NCI-H748 (cell line): Measurements from ENCODE around the gene GXYLT2.

Source experiments
- DNase-seq: peaks from one replicate; lab custom pipeline; 2025; ENCODE audit not compliant: unreplicated experiment; lab: John Stamatoyannopoulos, UW

The GXYLT2 gene

GRCh38 chr3:73009008-73009407 is 121.2 kb downstream of the GXYLT2 start:
- no peak for DNase-seq

GRCh38 chr3:73009750-73010149 is 121.9 kb downstream of the GXYLT2 start:
- DNase-seq = no peak

DNA sequence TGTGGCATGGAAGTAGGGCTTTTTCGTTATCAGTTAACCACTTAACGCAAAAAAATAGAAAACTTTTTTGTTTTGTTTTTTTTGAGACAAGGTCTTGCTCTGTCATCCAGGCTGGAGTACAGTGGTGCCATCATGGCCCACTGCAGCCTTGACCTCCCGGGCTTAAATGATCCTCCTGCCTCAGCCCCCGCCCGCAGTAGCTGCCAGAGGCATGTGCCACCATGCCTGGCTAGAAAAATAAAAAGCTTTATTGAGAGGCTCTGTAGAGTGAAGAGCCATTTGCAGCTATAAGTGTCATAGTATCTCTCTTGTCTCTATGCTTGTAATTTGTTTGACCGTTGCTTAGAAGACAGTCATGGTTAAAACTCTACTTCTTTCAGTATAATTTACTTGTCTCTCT is 122.3 kb downstream of the GXYLT2 start:
- no peak for DNase-seq

- no peak for DNase-seq
These were observed 130.5 kb downstream of the GXYLT2 start for GRCh38 chr3:73018298-73018697.

DNA sequence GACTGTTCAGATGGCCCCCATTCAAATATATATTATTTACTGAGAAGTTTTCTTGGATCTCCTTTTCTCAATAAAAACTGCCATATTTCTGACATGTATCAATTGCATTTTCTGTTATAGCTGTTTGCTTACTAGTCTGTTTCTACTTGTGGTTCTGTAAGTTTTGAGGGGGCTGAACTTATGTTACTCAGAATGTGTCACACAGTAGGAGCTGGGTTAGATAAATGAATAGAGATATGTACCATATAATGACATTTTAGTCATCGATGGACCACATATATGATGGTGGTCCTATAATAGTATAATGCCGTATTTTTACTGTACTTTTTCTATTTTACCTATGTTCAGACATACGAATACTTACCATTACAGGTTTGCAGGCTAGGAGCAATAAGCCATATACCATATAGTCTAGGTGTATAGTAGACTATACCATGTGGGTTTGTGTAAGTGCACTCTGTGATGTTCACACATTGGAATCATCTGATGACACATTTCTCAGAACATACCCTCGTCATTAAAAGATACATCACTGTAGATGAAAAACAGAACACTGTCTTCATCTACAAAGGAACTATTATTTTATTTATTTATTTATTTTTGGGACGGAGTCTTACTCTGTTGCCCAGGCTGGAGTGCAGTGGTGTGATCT is 131.1 kb downstream of the GXYLT2 start:
- no peak for DNase-seq

DNA sequence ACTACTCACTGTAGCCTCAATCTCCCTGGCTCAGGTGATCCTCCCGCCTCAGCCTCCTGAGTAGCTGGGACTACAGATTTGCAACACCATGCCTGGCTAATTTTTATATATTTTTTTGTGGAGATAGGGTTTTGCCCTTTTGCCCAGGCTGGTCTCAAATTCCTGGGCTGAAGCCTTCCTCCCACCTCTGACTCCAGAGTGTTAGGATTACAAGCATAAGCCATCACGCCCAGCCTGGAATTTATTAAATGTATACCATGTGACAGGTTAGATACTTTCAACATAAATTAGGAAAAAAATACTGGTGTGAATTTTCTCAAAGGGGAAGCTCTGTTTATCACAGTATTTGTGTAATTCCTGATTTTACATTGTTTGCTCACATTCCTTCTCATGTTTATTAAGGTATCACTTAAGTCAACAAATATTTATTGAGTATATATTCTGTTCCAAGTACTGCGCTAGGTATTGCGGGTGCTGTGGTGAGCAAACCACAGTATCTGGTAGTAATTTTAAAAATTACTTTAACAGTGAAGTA is 133.5 kb downstream of the GXYLT2 start:
- no peak for DNase-seq

- peak; percentile 1 for DNase-seq
These were observed 137.0 kb downstream of the GXYLT2 start for GRCh38 chr3:73024836-73025235.

- DNase-seq = no peak
These were observed 138.4 kb downstream of the GXYLT2 start for GRCh38 chr3:73026111-73026759.
